Measurements from ENCODE around the gene TRPC4AP.
A peak's percentile ranks its signal among the peaks of the same experiment; 100 is the strongest.
"Not testable (repeated sequence)": the region's sequence is repeated elsewhere in the genome, so short reads cannot be mapped to it uniquely, and the experiment has no call there.

The TRPC4AP gene

GRCh38 chr20:35104685-35105295 lies 12.2 kb upstream of the TRPC4AP start:
- no peak for FAIRE-seq

- no peak for FAIRE-seq
These were observed 9.0 kb upstream of the TRPC4AP start for GRCh38 chr20:35101620-35102019.

GRCh38 chr20:35093267-35093884 lies 769 bp upstream of the TRPC4AP start:
- no peak for FAIRE-seq

GRCh38 chr20:35091816-35092523 lies 637 bp downstream of the TRPC4AP start:
- no peak for FAIRE-seq

GRCh38 chr20:35088231-35089145 lies 4.1 kb downstream of the TRPC4AP start:
- no peak for FAIRE-seq

- FAIRE-seq: no peak
These were observed 4.8 kb downstream of the TRPC4AP start for GRCh38 chr20:35087791-35088190.

GRCh38 chr20:35087355-35087754 lies 5.3 kb downstream of the TRPC4AP start:
- FAIRE-seq: no peak

GRCh38 chr20:35085477-35086225 lies 7.0 kb downstream of the TRPC4AP start:
- no peak for FAIRE-seq

- peak; percentile 52 for FAIRE-seq
These were observed 7.6 kb downstream of the TRPC4AP start for GRCh38 chr20:35084998-35085397.

GRCh38 chr20:35080348-35080642 lies 12.3 kb downstream of the TRPC4AP start:
- FAIRE-seq: not testable (repeated sequence)

GRCh38 chr20:35079472-35080347 lies 12.9 kb downstream of the TRPC4AP start:
- FAIRE-seq: no peak

GRCh38 chr20:35077872-35078271 lies 14.7 kb downstream of the TRPC4AP start:
- no peak for FAIRE-seq

- FAIRE-seq: no peak
These were observed 15.3 kb downstream of the TRPC4AP start for GRCh38 chr20:35077341-35077740.

GRCh38 chr20:35071436-35072153 lies 21.0 kb downstream of the TRPC4AP start:
- FAIRE-seq: not testable (repeated sequence)

- FAIRE-seq: no peak
These were observed 26.4 kb downstream of the TRPC4AP start for GRCh38 chr20:35066194-35066593.

- no peak for FAIRE-seq
These were observed 27.4 kb downstream of the TRPC4AP start for GRCh38 chr20:35065181-35065580.

GRCh38 chr20:35063168-35063567 lies 29.4 kb downstream of the TRPC4AP start:
- no peak for FAIRE-seq

GRCh38 chr20:35062478-35062877 lies 30.1 kb downstream of the TRPC4AP start:
- no peak for FAIRE-seq

GRCh38 chr20:35060168-35060567 lies 32.4 kb downstream of the TRPC4AP start:
- FAIRE-seq: no peak

GRCh38 chr20:35059612-35060011 lies 33.0 kb downstream of the TRPC4AP start:
- FAIRE-seq: no peak

- no peak for FAIRE-seq
These were observed 33.5 kb downstream of the TRPC4AP start for GRCh38 chr20:35059110-35059509.
